Adrenal gland (tissue), 5 donors: ENCODE results near the gene MARCHF2.

Experiments
- CTCF ChIP-seq, 6 experiments: fragments of 450-650 bp in 4 of 6; fragments of 200-600 bp in 2 of 6; sonication (generic) in 1 of 6; IDR thresholded peaks; 1 replicate in 5 of 6; 2 replicates in 1 of 6; pipeline versions ENCODE4 v1.5.1 to v1.8.0; 2016 to 2021; ENCODE audit warnings: antibody characterized with exemption in 6 of 6, mild to moderate bottlenecking in 2 of 6, moderate library complexity in 1 of 6
- POLR2A ChIP-seq, 2 donors: fragments of 450-650 bp; IDR thresholded peaks; one replicate each; pipeline ENCODE4 v1.6.1; 2017; ENCODE audit warnings: antibody characterized with exemption in 2 of 2, mild to moderate bottlenecking in 2 of 2, moderate library complexity in 1 of 2
- donor health status: DM: no; HTN: no; CAD: no.

- TF ChIP-seq POLR2A (IDR thresholded peaks at IDR 0.05) (no peak), CTCF (IDR thresholded peaks at IDR 0.05) (no peak)
These were observed 10.7 kb downstream of the MARCHF2 start for GRCh38 chr19:8423817-8424223.
